Stimulated activated CD4-positive, alpha-beta T cell treated with anti-CD3 and anti-CD28 coated beads, Interleukin-2, amount 100 ng/mL, for 48 hours (primary cell): Measurements from ENCODE around the gene ZBED4.
A peak's percentile ranks its signal among the peaks of the same experiment; 100 is the strongest.
"Not testable (repeated sequence)": the region's sequence is repeated elsewhere in the genome, so short reads cannot be mapped to it uniquely, and the experiment has no call there.

Source experiments
- DNase-seq, 2 donors: peaks; one replicate each; pipeline ENCODE4 v3.0.0-alpha.2; 2020

Gene ZBED4, protein sequence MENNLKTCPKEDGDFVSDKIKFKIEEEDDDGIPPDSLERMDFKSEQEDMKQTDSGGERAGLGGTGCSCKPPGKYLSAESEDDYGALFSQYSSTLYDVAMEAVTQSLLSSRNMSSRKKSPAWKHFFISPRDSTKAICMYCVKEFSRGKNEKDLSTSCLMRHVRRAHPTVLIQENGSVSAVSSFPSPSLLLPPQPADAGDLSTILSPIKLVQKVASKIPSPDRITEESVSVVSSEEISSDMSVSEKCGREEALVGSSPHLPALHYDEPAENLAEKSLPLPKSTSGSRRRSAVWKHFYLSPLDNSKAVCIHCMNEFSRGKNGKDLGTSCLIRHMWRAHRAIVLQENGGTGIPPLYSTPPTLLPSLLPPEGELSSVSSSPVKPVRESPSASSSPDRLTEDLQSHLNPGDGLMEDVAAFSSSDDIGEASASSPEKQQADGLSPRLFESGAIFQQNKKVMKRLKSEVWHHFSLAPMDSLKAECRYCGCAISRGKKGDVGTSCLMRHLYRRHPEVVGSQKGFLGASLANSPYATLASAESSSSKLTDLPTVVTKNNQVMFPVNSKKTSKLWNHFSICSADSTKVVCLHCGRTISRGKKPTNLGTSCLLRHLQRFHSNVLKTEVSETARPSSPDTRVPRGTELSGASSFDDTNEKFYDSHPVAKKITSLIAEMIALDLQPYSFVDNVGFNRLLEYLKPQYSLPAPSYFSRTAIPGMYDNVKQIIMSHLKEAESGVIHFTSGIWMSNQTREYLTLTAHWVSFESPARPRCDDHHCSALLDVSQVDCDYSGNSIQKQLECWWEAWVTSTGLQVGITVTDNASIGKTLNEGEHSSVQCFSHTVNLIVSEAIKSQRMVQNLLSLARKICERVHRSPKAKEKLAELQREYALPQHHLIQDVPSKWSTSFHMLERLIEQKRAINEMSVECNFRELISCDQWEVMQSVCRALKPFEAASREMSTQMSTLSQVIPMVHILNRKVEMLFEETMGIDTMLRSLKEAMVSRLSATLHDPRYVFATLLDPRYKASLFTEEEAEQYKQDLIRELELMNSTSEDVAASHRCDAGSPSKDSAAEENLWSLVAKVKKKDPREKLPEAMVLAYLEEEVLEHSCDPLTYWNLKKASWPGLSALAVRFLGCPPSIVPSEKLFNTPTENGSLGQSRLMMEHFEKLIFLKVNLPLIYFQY

GRCh38 chr22:49852898-49853894 is at the start of gene ZBED4:
TSS of gene ZBED4 (plus strand) at chr22:49853844. CDS start at chr22:49883663, 29,819 bp downstream.
- DNase-seq, result peak; percentile 99 to 100

- DNase-seq, result no peak
These were observed 46.5 kb upstream of the ZBED4 start for GRCh38 chr22:49807129-49807528.

- DNase-seq, result no peak
These were observed 45.6 kb upstream of the ZBED4 start for GRCh38 chr22:49807780-49808708.

DNA sequence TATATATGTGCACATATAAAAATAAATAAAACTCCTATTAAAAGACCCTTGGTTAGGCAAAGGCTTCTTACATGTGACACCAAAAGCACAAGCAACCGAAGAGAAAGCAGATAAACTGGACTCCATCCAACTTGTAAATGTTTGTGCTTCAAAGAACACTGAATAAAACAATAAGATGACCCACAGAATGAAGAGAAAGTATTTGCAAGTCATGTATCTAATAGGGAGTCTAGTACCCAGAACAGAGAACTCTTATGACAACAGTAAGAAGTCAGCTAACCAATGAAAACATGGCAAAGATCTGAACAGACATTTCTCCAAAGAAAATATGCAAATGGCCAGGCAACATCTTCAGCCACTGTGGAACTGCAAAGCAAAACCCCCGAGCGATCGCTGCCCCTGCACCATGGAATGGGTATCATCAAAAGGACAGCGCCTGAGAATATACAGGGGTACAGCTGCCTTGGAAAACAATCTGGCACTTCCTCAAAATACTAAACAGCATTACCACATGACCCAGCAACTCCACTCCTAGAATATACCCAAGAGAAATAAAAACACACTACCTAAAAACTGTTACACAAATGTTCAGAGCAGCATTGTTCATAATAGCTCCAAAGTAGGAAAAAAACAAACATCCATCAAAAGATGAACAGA is 43.2 kb upstream of the ZBED4 start:
- DNase-seq, result no peak

- DNase-seq, result no peak
These were observed 42.4 kb upstream of the ZBED4 start for GRCh38 chr22:49811020-49811791.

DNA sequence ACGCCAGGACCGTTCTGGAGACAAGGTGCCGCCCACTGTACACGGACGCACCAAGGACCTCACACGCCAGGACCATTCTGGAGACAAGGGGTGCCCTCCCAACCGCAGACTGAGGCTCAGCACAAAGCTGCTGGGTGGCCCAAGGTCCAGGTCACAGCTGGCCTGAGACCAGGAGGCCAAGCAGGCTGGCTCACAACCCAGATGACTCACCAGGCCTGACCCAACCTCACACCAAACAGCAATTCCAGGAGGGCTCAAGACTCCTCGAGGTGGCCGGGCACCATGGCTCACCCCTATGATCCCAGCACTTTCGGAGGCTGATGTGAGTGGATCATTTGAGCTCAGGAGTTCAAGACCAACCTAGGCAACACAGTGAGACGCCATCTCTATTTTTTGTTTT is 40.8 kb upstream of the ZBED4 start:
- no peak for DNase-seq

GRCh38 chr22:49814164-49814686 is 39.4 kb upstream of the ZBED4 start:
- no peak for DNase-seq

DNA sequence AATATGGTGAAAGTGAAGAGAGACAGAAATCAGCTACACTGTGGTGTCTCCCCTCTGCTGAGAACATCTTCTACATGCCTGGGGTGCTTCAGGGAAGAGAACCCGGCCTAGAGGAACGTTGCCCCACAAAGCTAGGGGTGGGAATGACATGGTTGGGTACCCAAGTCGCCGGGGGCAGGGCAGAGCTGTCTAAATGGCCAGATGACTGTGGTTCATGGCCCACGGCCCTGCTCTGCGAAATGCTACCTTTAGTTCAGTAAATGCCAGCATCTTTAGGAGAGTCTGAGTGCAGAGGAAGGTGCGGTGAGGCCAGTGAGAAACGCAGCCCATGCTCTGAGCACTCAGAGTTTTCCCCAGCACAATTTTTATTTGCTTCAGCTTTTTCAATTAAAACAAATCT is 38.8 kb upstream of the ZBED4 start:
- no peak for DNase-seq

DNA sequence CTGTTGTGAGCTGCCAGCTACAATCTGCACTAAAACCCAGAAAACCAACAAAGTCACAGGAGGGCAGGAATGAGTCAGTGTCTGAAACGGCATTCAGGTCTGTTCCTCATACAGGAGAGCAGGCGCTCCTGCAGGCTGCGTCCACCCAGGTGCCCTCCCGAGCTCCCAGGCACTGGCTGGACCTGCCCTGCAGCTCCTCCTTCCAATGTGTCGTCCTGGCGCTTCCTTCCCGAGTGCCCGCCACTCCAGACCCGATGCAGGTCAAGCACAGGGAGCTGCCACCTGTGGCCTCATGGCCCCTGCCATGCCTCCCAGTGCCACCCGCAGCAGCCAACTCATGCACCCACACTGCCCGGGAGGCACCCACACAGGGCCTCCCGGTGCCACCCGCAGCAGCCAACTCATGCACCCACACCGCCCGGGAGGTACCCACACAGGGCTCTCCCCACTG is 38.0 kb upstream of the ZBED4 start:
- DNase-seq, result no peak

- no peak for DNase-seq
These were observed 36.3 kb upstream of the ZBED4 start for GRCh38 chr22:49817359-49817758.

- no peak for DNase-seq
These were observed 32.7 kb upstream of the ZBED4 start for GRCh38 chr22:49820984-49821383.

- not testable (repeated sequence) for DNase-seq
These were observed 31.9 kb upstream of the ZBED4 start for GRCh38 chr22:49821741-49822140.

DNA sequence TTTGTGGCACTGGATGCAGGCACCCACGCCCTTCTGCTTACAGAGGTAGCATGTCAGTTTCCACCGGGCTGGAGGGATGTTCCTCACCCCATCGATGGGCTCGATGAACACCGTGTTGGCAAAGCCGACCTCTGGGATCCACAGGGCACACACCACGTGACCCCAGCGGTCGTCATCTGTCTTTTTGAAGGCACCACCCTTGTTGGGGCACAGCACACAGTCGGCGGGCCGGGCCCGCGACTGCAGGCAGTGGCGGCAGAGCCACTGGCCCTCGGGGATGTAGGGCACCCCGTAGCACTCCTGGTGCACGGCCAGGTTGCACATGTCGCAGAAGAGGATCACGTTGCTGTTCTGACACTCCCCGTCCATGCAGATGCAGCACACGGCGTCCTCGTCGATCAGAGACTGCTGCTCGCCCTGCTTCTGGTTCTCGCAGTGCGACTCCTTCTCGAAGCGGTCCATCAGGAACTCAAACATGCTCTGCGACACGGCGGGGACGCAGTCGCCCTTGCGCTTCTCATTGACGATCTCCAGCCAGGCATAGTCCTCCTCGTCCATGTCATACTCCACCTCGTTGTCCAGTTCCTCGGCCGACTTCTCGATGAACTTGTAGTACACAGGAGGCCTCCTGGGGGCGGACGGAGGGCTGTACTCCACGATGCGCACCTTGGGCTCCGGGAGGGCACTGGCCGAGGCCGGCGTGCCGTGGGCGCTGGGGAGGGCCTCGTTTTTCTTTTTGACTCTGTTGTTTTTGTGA is 30.2 kb upstream of the ZBED4 start:
- DNase-seq, result no peak

GRCh38 chr22:49824185-49824925 is 29.3 kb upstream of the ZBED4 start:
- DNase-seq, result no peak

GRCh38 chr22:49824936-49825335 is 28.7 kb upstream of the ZBED4 start:
- no peak for DNase-seq

GRCh38 chr22:49825436-49825835 is 28.2 kb upstream of the ZBED4 start:
- no peak for DNase-seq

GRCh38 chr22:49825944-49826602 is 27.6 kb upstream of the ZBED4 start:
- peak in 1 of 2 donors; percentile 62 for DNase-seq
